Smooth muscle cell (in vitro differentiated cells): ENCODE results near the gene ALG14. TPM values are rescaled to one million over a fixed set of nuclear protein-coding genes. Genes with fewer than 3 reads are reported as not detected.

Experiments used
- DNase-seq: peaks from one replicate; lab custom pipeline; 2025; ENCODE audit not compliant: unreplicated experiment; lab: John Stamatoyannopoulos, UW
- H2AFZ ChIP-seq: fragments of 200-600 bp; sonication (generic); 2 replicates; pipeline ENCODE4 v1.6.0; 2016; ENCODE audit warnings: antibody characterized with exemption, low read depth, mild to moderate bottlenecking
- H3F3A ChIP-seq: fragments of 200-600 bp; sonication (generic); 2 replicates; pipeline ENCODE4 v1.6.0; 2017; ENCODE audit warnings: antibody characterized with exemption, low read depth
- H3K27ac ChIP-seq: fragments of 200-600 bp; sonication (generic); 2 replicates; pipeline ENCODE4 v1.5.1; 2016; ENCODE audit warnings: low read depth, mild to moderate bottlenecking
- H3K27me3 ChIP-seq: fragments of 200-600 bp; sonication (generic); 2 replicates; pipeline ENCODE4 v1.6.1; 2016; ENCODE audit warnings: low read depth, mild to moderate bottlenecking
- H3K36me3 ChIP-seq: fragments of 200-600 bp; sonication (generic); 2 replicates; pipeline ENCODE4 v1.5.1; 2016; ENCODE audit warnings: low read depth
- H3K4me1 ChIP-seq: fragments of 200-600 bp; sonication (generic); 2 replicates; pipeline ENCODE4 v1.5.1; 2016; ENCODE audit warnings: low read depth
- H3K4me2 ChIP-seq: fragments of 200-600 bp; sonication (generic); 2 replicates; pipeline ENCODE4 v1.6.0; 2016; ENCODE audit warnings: mild to moderate bottlenecking
- H3K4me3 ChIP-seq: fragments of 200-600 bp; sonication (generic); 2 replicates; pipeline ENCODE4 v1.5.1; 2016; ENCODE audit warnings: mild to moderate bottlenecking
- H3K79me2 ChIP-seq: fragments of 200-600 bp; sonication (generic); 2 replicates; pipeline ENCODE4 v1.6.0; 2016; ENCODE audit warnings: low read depth, mild to moderate bottlenecking
- H3K9ac ChIP-seq: fragments of 200-600 bp; sonication (generic); 2 replicates; pipeline ENCODE4 v1.6.0; 2016; ENCODE audit warnings: low read depth
- H3K9me3 ChIP-seq: fragments of 200-600 bp; sonication (generic); replicated peaks from 2 replicates; pipeline ENCODE4 v1.5.1; 2016; ENCODE audit warnings: low read depth
- H4K20me1 ChIP-seq: fragments of 200-600 bp; sonication (generic); 2 replicates; pipeline ENCODE4 v1.6.0; 2016; ENCODE audit warnings: low read depth
- CTCF ChIP-seq: fragments of 200-600 bp; sonication (generic); IDR thresholded peaks from 2 replicates; pipeline ENCODE4 v1.5.1; 2017; ENCODE audit warnings: borderline replicate concordance, mild to moderate bottlenecking, antibody characterized with exemption; ENCODE audit not compliant: insufficient read depth, poor library complexity, severe bottlenecking
- WGBS: methylation state at CpG from one replicate; pipeline ENCODE4 v1.1.7; 2016; ENCODE audit warnings: low lambda C conversion rate; 5-methylcytosine and 5-hydroxymethylcytosine counted together
- polyA plus RNA-seq: library from polyadenylated mRNA; unstranded; fragments of >200 nt; fragmentation: Nextera tagmentation; extraction: Ambion mirVana; gene quantifications from 2 replicates; pipeline ENCODE4 v1.2.1, GENCODE V29; 2016
- total RNA-seq: library from RNA; depleted of rRNA; stranded (reverse); fragments of >200 nt; gene quantifications from 2 replicates; pipeline ENCODE4 v1.2.3, GENCODE V29; 2014

Gene ALG14
- total and polyA plus RNA-seq, 2 experiments from 2014 or later: 2.4 to 5.5 TPM

- H3K9me3 ChIP-seq: no peaks in the 10 kb centered on the region
- 87% methylated on average over 8 of the region's 8 CpGs for WGBS
- peaks cover 12% of the 10 kb centered on the region for H3F3A ChIP-seq
- no peaks in the 10 kb centered on the region for H3K27me3 ChIP-seq
- no peaks in the 10 kb centered on the region for H4K20me1 ChIP-seq
- TF ChIP-seq CTCF: no peak
- peak overlapping the region; percentile 87 for H3K9ac ChIP-seq
- peaks cover 21% of the 10 kb centered on the region for H3K4me1 ChIP-seq
- H3K4me2 ChIP-seq: peak overlapping the region; percentile 80
- no peaks in the 10 kb centered on the region for H3K36me3 ChIP-seq
- H3K27ac ChIP-seq: peak overlapping the region; percentile 99
- H3K79me2 ChIP-seq: no peaks in the 10 kb centered on the region
- no peak for DNase-seq
- no peak overlapping the region for H3K4me3 ChIP-seq
- H2AFZ ChIP-seq: no peak overlapping the region
Measured at GRCh38 chr1:94973309-94973922, 99.3 kb downstream of the ALG14 start.

- TF ChIP-seq CTCF: no peak
- Histone ChIP-seq H3K4me3 (no peak overlapping the region), H3K79me2 (no peaks in the 10 kb centered on the region), H3K27me3 (no peaks in the 10 kb centered on the region), H3K4me1 (peaks cover 21% of the 10 kb centered on the region), H3F3A (peaks cover 12% of the 10 kb centered on the region), H3K36me3 (no peaks in the 10 kb centered on the region), H4K20me1 (no peaks in the 10 kb centered on the region), H3K9ac (no peak overlapping the region), H3K9me3 (no peaks in the 10 kb centered on the region), H2AFZ (no peak overlapping the region), H3K27ac (peak overlapping the region; percentile 63), H3K4me2 (peak overlapping the region; percentile 62)
- 35% methylated on average over 6 of the region's 6 CpGs for WGBS
- no peak for DNase-seq
Measured at GRCh38 chr1:94971491-94971924, 101.2 kb downstream of the ALG14 start.

GRCh38 chr1:94970783-94971182 is 102.0 kb downstream of the ALG14 start:
- H4K20me1 ChIP-seq: no peaks in the 10 kb centered on the region
- no peak overlapping the region for H3K4me3 ChIP-seq
- H3K36me3 ChIP-seq: no peaks in the 10 kb centered on the region
- H3K27me3 ChIP-seq: no peaks in the 10 kb centered on the region
- H3F3A ChIP-seq: peaks cover 12% of the 10 kb centered on the region
- H3K4me1 ChIP-seq: peaks cover 21% of the 10 kb centered on the region
- no peak overlapping the region for H3K9ac ChIP-seq
- H3K9me3 ChIP-seq: no peaks in the 10 kb centered on the region
- H3K79me2 ChIP-seq: no peaks in the 10 kb centered on the region
- H3K27ac ChIP-seq: peak overlapping the region; percentile 63
- peak overlapping the region; percentile 62 for H3K4me2 ChIP-seq
- 28% methylated on average over 2 of the region's 2 CpGs for WGBS
- DNase-seq: no peak
- no peak overlapping the region for H2AFZ ChIP-seq
- no peak for TF ChIP-seq CTCF

GRCh38 chr1:94969137-94969536 is 103.6 kb downstream of the ALG14 start:
- WGBS: 98% methylated on average over 6 of the region's 6 CpGs
- H3K36me3 ChIP-seq: no peaks in the 10 kb centered on the region
- H3K79me2 ChIP-seq: no peaks in the 10 kb centered on the region
- H3F3A ChIP-seq: peaks cover 12% of the 10 kb centered on the region
- no peak overlapping the region for H3K4me2 ChIP-seq
- H3K27me3 ChIP-seq: no peaks in the 10 kb centered on the region
- no peaks in the 10 kb centered on the region for H4K20me1 ChIP-seq
- H3K9ac ChIP-seq: no peak overlapping the region
- no peaks in the 10 kb centered on the region for H3K9me3 ChIP-seq
- DNase-seq: no peak
- H3K4me3 ChIP-seq: no peak overlapping the region
- peaks cover 18% of the 10 kb centered on the region for H3K4me1 ChIP-seq
- no peak overlapping the region for H2AFZ ChIP-seq
- no peak for TF ChIP-seq CTCF
- H3K27ac ChIP-seq: no peak overlapping the region
